Right lobe of liver (tissue), 4 donors: ENCODE data around the gene CYS1.

Source experiments
- POLR2A ChIP-seq: fragments of 450-650 bp; IDR thresholded peaks from one replicate; pipeline ENCODE4 v1.6.1; 2017; ENCODE audit warnings: antibody characterized with exemption, mild to moderate bottlenecking
- TF ChIP-seq, protein P1 (sequence below), 4 donors: fragments of 200-600 bp in 3 of 4; fragments of 450-650 bp in 1 of 4; IDR thresholded peaks; one replicate each; pipeline versions ENCODE4 v1.5.1 to v1.8.0; 2016 to 2022; ENCODE audit warnings: antibody characterized with exemption in 4 of 4, mild to moderate bottlenecking in 2 of 4
- donor health status: DM: no; HTN: no; CAD: no.
- donor health status: DM: no; HTN: no; CAD: no.
- donor health status: DM: no; HTN: yes; CAD: no.

GRCh38 chr2:10059552-10060335 lies 20.5 kb downstream of the CYS1 start:
- TF ChIP-seq, protein P1, sequence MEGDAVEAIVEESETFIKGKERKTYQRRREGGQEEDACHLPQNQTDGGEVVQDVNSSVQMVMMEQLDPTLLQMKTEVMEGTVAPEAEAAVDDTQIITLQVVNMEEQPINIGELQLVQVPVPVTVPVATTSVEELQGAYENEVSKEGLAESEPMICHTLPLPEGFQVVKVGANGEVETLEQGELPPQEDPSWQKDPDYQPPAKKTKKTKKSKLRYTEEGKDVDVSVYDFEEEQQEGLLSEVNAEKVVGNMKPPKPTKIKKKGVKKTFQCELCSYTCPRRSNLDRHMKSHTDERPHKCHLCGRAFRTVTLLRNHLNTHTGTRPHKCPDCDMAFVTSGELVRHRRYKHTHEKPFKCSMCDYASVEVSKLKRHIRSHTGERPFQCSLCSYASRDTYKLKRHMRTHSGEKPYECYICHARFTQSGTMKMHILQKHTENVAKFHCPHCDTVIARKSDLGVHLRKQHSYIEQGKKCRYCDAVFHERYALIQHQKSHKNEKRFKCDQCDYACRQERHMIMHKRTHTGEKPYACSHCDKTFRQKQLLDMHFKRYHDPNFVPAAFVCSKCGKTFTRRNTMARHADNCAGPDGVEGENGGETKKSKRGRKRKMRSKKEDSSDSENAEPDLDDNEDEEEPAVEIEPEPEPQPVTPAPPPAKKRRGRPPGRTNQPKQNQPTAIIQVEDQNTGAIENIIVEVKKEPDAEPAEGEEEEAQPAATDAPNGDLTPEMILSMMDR (IDR thresholded peaks at IDR 0.05): no peak
- no peak for TF ChIP-seq POLR2A
